BJ (cell line): ENCODE data around the gene SMOC2. TPM values are rescaled to one million over a fixed set of nuclear protein-coding genes. Genes with fewer than 3 reads are reported as not detected.

ENCODE experiments used
- CTCF ChIA-PET: fragments of 350-600 bp; formaldehyde crosslinking; extraction: SDS; loops from one replicate; lab custom pipeline; 2021; ENCODE audit warnings: antibody characterized with exemption, inconsistent platforms; lab: Yijun Ruan, JAX
- POLR2A ChIA-PET: fragments of 300-600 bp; sonication (Branson Sonifier 250); formaldehyde crosslinking; extraction: SDS; loops from one replicate; lab custom pipeline; 2021; ENCODE audit warnings: antibody characterized with exemption; lab: Charles Lee
- DNase-seq: peaks from one replicate; pipeline ENCODE4 v3.0.0-alpha.2; 2011; ENCODE audit warnings: low read depth
- H3K27me3 ChIP-seq: 2 replicates; pipeline ENCODE4 v1.6.0; 2011; ENCODE audit warnings: low read length; ENCODE audit not compliant: control insufficient read depth, insufficient read depth
- H3K36me3 ChIP-seq: 2 replicates; pipeline ENCODE4 v1.5.1; 2011; ENCODE audit warnings: low read length; ENCODE audit not compliant: control insufficient read depth, insufficient read depth
- H3K4me3 ChIP-seq: 2 replicates; pipeline ENCODE4 v1.5.1; 2011; ENCODE audit warnings: low read depth, mild to moderate bottlenecking, control low read depth, low read length
- polyA plus RNA-seq: library from polyadenylated mRNA; depleted of rRNA; stranded (reverse); fragments of >200 nt; gene quantifications from 2 replicates; pipeline ENCODE4 v1.2.3, GENCODE V29; 2011
- TF ChIP-seq, protein P1 (sequence below): IDR thresholded peaks from 2 replicates; pipeline ENCODE4 v1.5.1; 2011; ENCODE audit warnings: low read depth, mild to moderate bottlenecking, control low read depth, inconsistent platforms, low read length, moderate library complexity; ENCODE audit not compliant: insufficient read depth

The SMOC2 gene
- polyA plus RNA-seq, 1 experiment, result not detected

- POLR2A ChIA-PET, result no interaction called here
- Histone ChIP-seq H3K4me3 (no peak overlapping the region), H3K27me3 (no peaks in the 10 kb centered on the region), H3K36me3 (no peaks in the 10 kb centered on the region)
- CTCF ChIA-PET, result no interaction called here
- DNase-seq, result no peak
- TF ChIP-seq, protein P1, sequence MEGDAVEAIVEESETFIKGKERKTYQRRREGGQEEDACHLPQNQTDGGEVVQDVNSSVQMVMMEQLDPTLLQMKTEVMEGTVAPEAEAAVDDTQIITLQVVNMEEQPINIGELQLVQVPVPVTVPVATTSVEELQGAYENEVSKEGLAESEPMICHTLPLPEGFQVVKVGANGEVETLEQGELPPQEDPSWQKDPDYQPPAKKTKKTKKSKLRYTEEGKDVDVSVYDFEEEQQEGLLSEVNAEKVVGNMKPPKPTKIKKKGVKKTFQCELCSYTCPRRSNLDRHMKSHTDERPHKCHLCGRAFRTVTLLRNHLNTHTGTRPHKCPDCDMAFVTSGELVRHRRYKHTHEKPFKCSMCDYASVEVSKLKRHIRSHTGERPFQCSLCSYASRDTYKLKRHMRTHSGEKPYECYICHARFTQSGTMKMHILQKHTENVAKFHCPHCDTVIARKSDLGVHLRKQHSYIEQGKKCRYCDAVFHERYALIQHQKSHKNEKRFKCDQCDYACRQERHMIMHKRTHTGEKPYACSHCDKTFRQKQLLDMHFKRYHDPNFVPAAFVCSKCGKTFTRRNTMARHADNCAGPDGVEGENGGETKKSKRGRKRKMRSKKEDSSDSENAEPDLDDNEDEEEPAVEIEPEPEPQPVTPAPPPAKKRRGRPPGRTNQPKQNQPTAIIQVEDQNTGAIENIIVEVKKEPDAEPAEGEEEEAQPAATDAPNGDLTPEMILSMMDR, result no peak
These were observed 58.2 kb downstream of the SMOC2 start for GRCh38 chr6:168499045-168499650.

GRCh38 chr6:168500519-168500918 lies 59.5 kb downstream of the SMOC2 start:
- Histone ChIP-seq H3K4me3 (no peak overlapping the region), H3K27me3 (no peaks in the 10 kb centered on the region), H3K36me3 (no peaks in the 10 kb centered on the region)
- TF ChIP-seq, protein P1, result no peak
- POLR2A ChIA-PET, result no interaction called here
- no peak for DNase-seq
- CTCF ChIA-PET, result no interaction called here

DNA sequence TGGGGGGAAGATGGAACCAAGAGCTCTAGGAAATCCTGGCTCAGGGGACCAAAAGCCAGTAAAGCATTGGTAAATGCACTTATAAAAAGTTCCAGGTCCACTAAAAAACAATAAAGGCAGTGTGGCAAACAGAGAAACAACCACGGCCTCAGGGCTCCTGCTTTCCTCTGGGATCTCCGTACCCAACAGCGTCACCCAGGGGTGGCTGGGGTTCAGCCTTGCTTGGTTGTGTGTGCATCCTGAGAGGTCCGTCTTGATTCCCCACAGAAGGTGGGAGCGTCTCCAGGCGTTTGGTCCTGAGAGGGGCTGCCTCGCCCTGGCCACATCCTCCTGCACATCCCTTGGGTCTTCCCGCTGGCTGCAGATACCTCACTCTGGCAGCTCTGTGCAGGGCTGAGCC lies 60.6 kb downstream of the SMOC2 start:
- Histone ChIP-seq H3K4me3 (no peak overlapping the region), H3K27me3 (no peaks in the 10 kb centered on the region), H3K36me3 (no peaks in the 10 kb centered on the region)
- ChIA-PET POLR2A (no interaction called here), CTCF (no interaction called here)
- DNase-seq, result no peak
- TF ChIP-seq, protein P1, result no peak

- ChIA-PET POLR2A (no interaction called here), CTCF (no interaction called here)
- Histone ChIP-seq H3K36me3 (no peaks in the 10 kb centered on the region), H3K27me3 (no peaks in the 10 kb centered on the region), H3K4me3 (no peak overlapping the region)
- no peak for DNase-seq
- TF ChIP-seq, protein P1, result no peak
These were observed 63.4 kb downstream of the SMOC2 start for GRCh38 chr6:168504366-168504765.

GRCh38 chr6:168506460-168506859 lies 65.5 kb downstream of the SMOC2 start:
- Histone ChIP-seq H3K27me3 (no peaks in the 10 kb centered on the region), H3K36me3 (no peaks in the 10 kb centered on the region), H3K4me3 (no peak overlapping the region)
- ChIA-PET CTCF (no interaction called here), POLR2A (no interaction called here)
- TF ChIP-seq, protein P1, result no peak
- no peak for DNase-seq
